Gastroesophageal sphincter (tissue), 4 donors: ENCODE data around the gene BCL2L1. TPM values are rescaled to one million over a fixed set of nuclear protein-coding genes. Genes with fewer than 3 reads are reported as not detected.

Experiments
- ATAC-seq: fragments of 150-250 bp; one replicate; pipeline ENCODE4 v1.9.1; 2016; ENCODE audit warnings: mild to moderate bottlenecking, moderate library complexity
- H3K27ac ChIP-seq, 4 donors: fragments of 200-600 bp; sonication (generic) in 3 of 4; 1 replicate in 3 of 4; 2 replicates in 1 of 4; pipeline ENCODE4 v1.5.1; 2016 to 2019
- H3K27me3 ChIP-seq: fragments of 200-600 bp; sonication (generic); one replicate; pipeline ENCODE4 v1.5.1; 2019
- H3K36me3 ChIP-seq, 2 donors: fragments of 200-600 bp; sonication (generic); one replicate each; pipeline ENCODE4 v1.5.1; 2019; ENCODE audit warnings: control low read depth in 1 of 2
- H3K4me1 ChIP-seq, 3 donors: fragments of 200-600 bp; sonication (generic); 1 replicate in 2 of 3; 2 replicates in 1 of 3; pipeline ENCODE4 v1.5.1; 2016 to 2019; ENCODE audit warnings: control low read depth in 2 of 3
- H3K4me3 ChIP-seq, 2 donors: fragments of 200-600 bp; sonication (generic); one replicate each; pipeline ENCODE4 v1.5.1; 2019; ENCODE audit warnings: mild to moderate bottlenecking in 1 of 2, moderate library complexity in 1 of 2
- H3K9me3 ChIP-seq, 3 donors: fragments of 200-600 bp; sonication (generic); one replicate each; pipeline ENCODE4 v1.5.1; 2017 to 2019; ENCODE audit warnings: control low read depth in 2 of 3
- CTCF ChIP-seq, 4 experiments: fragments of 200-600 bp in 2 of 4; fragments of 450-650 bp in 2 of 4; sonication (generic) in 1 of 4; IDR thresholded peaks; one replicate each; pipeline ENCODE4 v1.5.1; 2017 to 2019; ENCODE audit warnings: antibody characterized with exemption in 4 of 4, mild to moderate bottlenecking in 2 of 4, moderate library complexity in 2 of 4
- EP300 ChIP-seq: sonication (generic); formaldehyde crosslinking; IDR thresholded peaks from one replicate; pipeline ENCODE4 v1.6.1; 2017; ENCODE audit warnings: antibody characterized with exemption, mild to moderate bottlenecking
- POLR2A ChIP-seq, 2 donors: fragments of 450-650 bp; IDR thresholded peaks; one replicate each; pipeline ENCODE4 v1.6.1; 2017; ENCODE audit warnings: antibody characterized with exemption in 2 of 2, mild to moderate bottlenecking in 2 of 2, moderate library complexity in 1 of 2
- POLR2AphosphoS5 ChIP-seq: sonication (generic); formaldehyde crosslinking; IDR thresholded peaks from one replicate; pipeline ENCODE4 v1.6.1; 2017; ENCODE audit warnings: antibody characterized with exemption
- WGBS, 2 donors: methylation state at CpG; one replicate each; pipeline ENCODE4 v1.1.5; 2018; ENCODE audit warnings: low coverage in 1 of 2; 5-methylcytosine and 5-hydroxymethylcytosine counted together
- total RNA-seq, 4 donors: library from RNA; depleted of rRNA; stranded (reverse); fragments of >200 nt; gene quantifications; one replicate each; pipeline ENCODE4 v1.1.0, GENCODE V29; 2016

The BCL2L1 gene
- total RNA-seq, 4 donors from 2014 or later: 71.9 to 171 (median 135) TPM

DNA sequence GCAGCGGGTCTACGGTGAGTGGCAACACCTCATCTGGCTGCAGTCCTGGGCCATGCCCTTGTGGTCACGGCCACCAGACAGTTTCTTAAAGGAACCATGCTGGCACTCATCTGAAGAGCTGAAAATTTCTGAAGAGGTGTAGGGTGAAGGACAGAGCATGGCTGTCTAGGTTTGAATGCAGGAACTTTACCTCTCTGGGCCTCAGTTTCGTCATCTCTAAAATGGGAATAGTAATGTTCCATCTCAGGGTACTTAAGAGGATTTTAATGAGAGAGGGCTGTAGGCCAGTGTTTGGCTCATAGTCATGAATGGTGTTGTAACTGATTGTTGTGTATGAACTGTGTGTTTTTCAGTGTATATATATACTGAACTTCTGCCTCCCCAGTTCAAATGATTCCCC is 79.1 kb downstream of the BCL2L1 start:
- H3K4me1 ChIP-seq: no peaks in the 10 kb centered on the region
- H3K36me3 ChIP-seq: no peaks in the 10 kb centered on the region
- H3K4me3 ChIP-seq: no peak overlapping the region
- 96 to 100% methylated on average over 1 to 4 of the region's 4 CpGs for WGBS, 2 donors
- H3K27ac ChIP-seq: no peak overlapping the region
- ATAC-seq: no peak
- no peak for TF ChIP-seq CTCF (IDR thresholded peaks at IDR 0.05)
- TF ChIP-seq POLR2AphosphoS5: no peak
- no peak for TF ChIP-seq POLR2A (IDR thresholded peaks at IDR 0.05)
- TF ChIP-seq EP300: no peak
- no peaks in the 10 kb centered on the region for H3K9me3 ChIP-seq
- peaks cover 9% of the 10 kb centered on the region for H3K27me3 ChIP-seq

- peaks cover 0 to 2% (median 0%) of the 10 kb centered on the region in 3 donors for H3K4me1 ChIP-seq
Observed at GRCh38 chr20:31642837-31643236, 79.8 kb downstream of the BCL2L1 start.

GRCh38 chr20:31641391-31641790 is 81.3 kb downstream of the BCL2L1 start:
- Histone ChIP-seq H3K9me3 (no peaks in the 10 kb centered on the region), H3K4me3 (no peak overlapping the region), H3K27ac (no peak overlapping the region), H3K27me3 (peaks cover 24% of the 10 kb centered on the region), H3K36me3 (no peaks in the 10 kb centered on the region), H3K4me1 (peaks cover 0 to 5% (median 0%) of the 10 kb centered on the region in 3 donors)
- WGBS, 2 donors: 87 to 97% methylated on average over 4 to 5 of the region's 6 CpGs
- no peak for ATAC-seq
- TF ChIP-seq POLR2A (IDR thresholded peaks at IDR 0.05): no peak
- TF ChIP-seq POLR2AphosphoS5: no peak
- no peak for TF ChIP-seq CTCF (IDR thresholded peaks at IDR 0.05)
- TF ChIP-seq EP300: no peak

More at GRCh38 chr20:31642837-31643236, 79.8 kb downstream of the BCL2L1 start:
- ATAC-seq: no peak
- no peaks in the 10 kb centered on the region for H3K9me3 ChIP-seq
- TF ChIP-seq POLR2AphosphoS5: no peak
- no peak for TF ChIP-seq EP300
- TF ChIP-seq CTCF (IDR thresholded peaks at IDR 0.05): no peak
- no peak for TF ChIP-seq POLR2A (IDR thresholded peaks at IDR 0.05)
- no peak overlapping the region for H3K4me3 ChIP-seq
- no peak overlapping the region for H3K27ac ChIP-seq
- peaks cover 16% of the 10 kb centered on the region for H3K27me3 ChIP-seq
- H3K36me3 ChIP-seq: no peaks in the 10 kb centered on the region
- 100% methylated on average over 1 of the region's 1 CpG for WGBS, 2 donors

DNA sequence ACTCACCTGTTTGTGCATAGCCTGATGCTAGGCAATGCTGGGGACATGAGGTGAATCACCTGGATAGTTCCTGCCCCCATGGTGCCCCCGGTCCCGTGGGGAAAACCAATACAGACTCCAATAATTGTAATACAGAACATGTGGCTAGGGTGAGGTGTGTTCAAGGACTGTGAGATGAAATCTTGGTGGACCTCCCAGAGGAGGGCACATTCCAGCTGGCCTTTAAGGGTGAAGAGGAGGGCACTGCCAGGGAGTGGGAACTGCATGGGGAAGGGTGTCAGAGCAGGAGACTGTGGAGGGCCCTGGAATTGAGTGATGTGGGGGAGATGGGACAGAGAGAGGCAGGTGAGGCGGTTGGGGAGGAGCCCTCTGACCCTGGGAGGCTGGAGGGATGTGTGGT is 82.4 kb downstream of the BCL2L1 start:
- TF ChIP-seq POLR2AphosphoS5: no peak
- TF ChIP-seq EP300: no peak
- Histone ChIP-seq H3K4me3 (no peak overlapping the region), H3K36me3 (no peaks in the 10 kb centered on the region), H3K9me3 (no peaks in the 10 kb centered on the region), H3K27ac (no peak overlapping the region), H3K4me1 (peaks cover 0 to 5% (median 0%) of the 10 kb centered on the region in 3 donors), H3K27me3 (peaks cover 24% of the 10 kb centered on the region)
- 83 to 100% methylated on average over 1 of the region's 3 CpGs for WGBS, 2 donors
- no peak for ATAC-seq

DNA sequence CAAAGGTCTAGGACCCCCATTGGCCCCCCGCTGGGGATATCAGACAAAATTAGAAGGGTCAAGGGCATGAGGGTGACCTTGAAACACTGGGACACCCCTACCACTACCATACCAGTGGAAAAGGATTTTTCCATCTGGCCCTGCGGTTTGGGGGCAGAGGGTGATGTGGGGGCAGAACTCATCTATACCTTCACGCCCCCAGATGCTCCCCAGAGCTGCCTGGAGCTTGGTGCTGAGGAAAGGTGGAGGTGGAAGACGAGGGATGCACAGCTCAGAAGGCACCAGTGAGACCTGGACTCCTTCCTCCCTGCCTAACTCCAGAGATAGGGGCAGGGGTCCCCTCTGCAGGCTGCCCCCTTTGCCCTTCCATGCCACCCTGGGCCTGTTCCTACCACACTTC is 83.9 kb downstream of the BCL2L1 start:
- no peaks in the 10 kb centered on the region for H3K9me3 ChIP-seq
- H3K27me3 ChIP-seq: peaks cover 24% of the 10 kb centered on the region
- no peaks in the 10 kb centered on the region for H3K36me3 ChIP-seq
- H3K4me1 ChIP-seq: peaks cover 0 to 5% (median 0%) of the 10 kb centered on the region in 3 donors
- H3K27ac ChIP-seq: peak overlapping the region in 1 of 4 donors; percentile 57
- no peak for ATAC-seq
- H3K4me3 ChIP-seq: no peak overlapping the region
- 100% methylated on average over 1 of the region's 4 CpGs; no CpG with 5 or more reads in 1 of the 2 donors for whole genome bisulfite sequencing, 2 donors
- TF ChIP-seq CTCF (IDR thresholded peaks at IDR 0.05): no peak
